GM10847 (cell line): ENCODE results near the gene PPBP.

Experiments used
- POLR2A ChIP-seq: IDR thresholded peaks from 2 replicates; pipeline ENCODE4 v1.6.1; 2011; ENCODE audit not compliant: insufficient read length; ENCODE audit errors: extremely low read depth

PPBP gene

DNA sequence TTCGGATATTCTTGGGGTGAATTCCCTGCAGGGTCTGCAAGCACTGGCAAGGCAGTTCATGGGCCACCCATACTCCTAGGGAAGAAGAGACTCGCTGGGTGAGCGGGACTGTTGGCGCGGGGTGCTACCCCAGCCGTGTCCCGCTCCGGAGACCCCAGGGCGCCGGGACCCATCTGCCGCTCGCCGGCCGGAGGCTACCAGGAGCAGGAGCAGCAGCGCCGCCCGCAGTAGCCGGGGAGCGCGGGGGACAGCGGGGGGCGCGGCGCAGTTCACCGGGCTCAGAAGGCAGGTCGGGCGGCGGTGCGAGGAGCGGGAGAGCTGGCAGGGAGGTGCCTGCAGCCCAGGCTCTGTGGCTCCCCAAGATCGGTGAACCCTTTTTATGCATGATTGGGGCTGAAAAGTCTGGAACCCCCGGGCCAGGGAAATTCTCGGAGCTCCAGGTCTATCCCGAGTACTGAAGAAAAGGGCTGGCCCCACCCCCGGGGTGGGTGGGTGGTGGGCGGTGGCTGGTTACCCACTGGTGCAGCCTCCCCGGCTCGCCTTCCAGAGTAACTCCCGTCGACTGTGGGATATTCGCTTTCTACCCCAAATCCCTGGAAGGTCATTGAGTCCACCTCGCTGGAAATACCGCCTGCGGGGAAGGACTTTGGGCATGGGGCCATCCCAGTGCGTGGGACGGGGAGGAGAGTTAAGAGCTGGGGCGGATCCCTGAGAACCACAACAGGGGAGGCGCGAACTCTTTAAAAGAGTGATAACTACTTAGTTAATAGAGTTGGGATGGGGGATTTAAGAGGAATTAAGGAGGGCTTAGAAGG, 43.7 kb downstream of the PPBP start:
- TF ChIP-seq POLR2A: no peak

- TF ChIP-seq POLR2A: no peak
Observed at GRCh38 chr4:73943555-73943954, 44.4 kb downstream of the PPBP start.

GRCh38 chr4:73936969-73937368, 51.0 kb downstream of the PPBP start:
- TF ChIP-seq POLR2A: no peak
